Activated naive CD8-positive, alpha-beta T cell treated with anti-CD3 and anti-CD28 coated beads, Interleukin-2, amount 50 U/mL, for 24 hours (primary cell): ENCODE data around the gene ENPP3.

Source experiments
- ATAC-seq: fragments of 150-1000 bp; cut with Tn5 transposase; one replicate; pipeline ENCODE4 v1.10.0; 2021
- DNase-seq: peaks from one replicate; pipeline ENCODE4 v3.0.0; 2021
- H3K27ac Mint-ChIP-seq: one replicate; pipeline ENCODE4 v1.8.0; 2021; ENCODE audit warnings: mild to moderate bottlenecking, mixed read lengths
- H3K27me3 Mint-ChIP-seq: one replicate; pipeline ENCODE4 v1.8.0; 2021; ENCODE audit warnings: mixed read lengths
- H3K36me3 Mint-ChIP-seq: one replicate; pipeline ENCODE4 v1.8.0; 2021; ENCODE audit warnings: low read depth, mixed read lengths
- H3K4me1 Mint-ChIP-seq: one replicate; pipeline ENCODE4 v1.8.0; 2021; ENCODE audit warnings: mixed read lengths
- H3K4me3 Mint-ChIP-seq: one replicate; pipeline ENCODE4 v1.8.0; 2021; ENCODE audit warnings: mild to moderate bottlenecking, moderate library complexity, mixed read lengths
- H3K9me3 Mint-ChIP-seq: one replicate; pipeline ENCODE4 v1.8.0; 2021; ENCODE audit warnings: mixed read lengths

Gene ENPP3

GRCh38 chr6:131765804-131766135 is 128.7 kb downstream of the ENPP3 start:
- no peak for ATAC-seq
- Mint-ChIP-seq H3K27me3 (peaks cover 12% of the 10 kb centered on the region), H3K9me3 (no peaks in the 10 kb centered on the region), H3K4me1 (no peaks in the 10 kb centered on the region), H3K36me3 (no peaks in the 10 kb centered on the region), H3K4me3 (no peak overlapping the region), H3K27ac (no peak overlapping the region)
- DNase-seq = no peak

GRCh38 chr6:131766631-131767030 is 129.5 kb downstream of the ENPP3 start:
- no peaks in the 10 kb centered on the region for H3K36me3 Mint-ChIP-seq
- DNase-seq = no peak
- H3K27me3 Mint-ChIP-seq = peaks cover 14% of the 10 kb centered on the region
- ATAC-seq = no peak
- no peaks in the 10 kb centered on the region for H3K9me3 Mint-ChIP-seq
- H3K27ac Mint-ChIP-seq = no peak overlapping the region
- H3K4me3 Mint-ChIP-seq = no peak overlapping the region
- no peaks in the 10 kb centered on the region for H3K4me1 Mint-ChIP-seq

DNA sequence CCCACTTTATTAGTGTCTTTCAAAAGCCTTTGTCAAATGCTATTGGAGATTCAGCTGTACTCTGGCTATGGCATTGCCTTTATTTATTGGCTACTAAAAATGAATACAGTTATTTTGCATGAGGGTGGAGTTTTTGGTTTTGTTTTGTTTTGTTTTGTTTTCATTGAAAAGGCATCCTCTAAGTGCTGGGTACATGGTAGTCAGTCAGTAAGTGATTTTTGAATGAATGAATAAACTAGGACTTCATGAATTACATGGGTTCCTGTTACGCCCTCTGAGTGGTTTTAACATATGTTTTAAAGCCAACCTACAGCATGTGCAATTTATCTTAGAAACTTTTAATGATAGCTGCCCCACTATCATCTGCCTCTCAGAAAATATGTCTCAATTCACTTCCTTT is 131.9 kb downstream of the ENPP3 start:
- no peak overlapping the region for H3K27ac Mint-ChIP-seq
- H3K9me3 Mint-ChIP-seq = no peaks in the 10 kb centered on the region
- DNase-seq (no peak), ATAC-seq (no peak)
- H3K36me3 Mint-ChIP-seq = no peaks in the 10 kb centered on the region
- H3K4me3 Mint-ChIP-seq = no peak overlapping the region
- no peaks in the 10 kb centered on the region for H3K4me1 Mint-ChIP-seq
- H3K27me3 Mint-ChIP-seq = peaks cover 13% of the 10 kb centered on the region

DNA sequence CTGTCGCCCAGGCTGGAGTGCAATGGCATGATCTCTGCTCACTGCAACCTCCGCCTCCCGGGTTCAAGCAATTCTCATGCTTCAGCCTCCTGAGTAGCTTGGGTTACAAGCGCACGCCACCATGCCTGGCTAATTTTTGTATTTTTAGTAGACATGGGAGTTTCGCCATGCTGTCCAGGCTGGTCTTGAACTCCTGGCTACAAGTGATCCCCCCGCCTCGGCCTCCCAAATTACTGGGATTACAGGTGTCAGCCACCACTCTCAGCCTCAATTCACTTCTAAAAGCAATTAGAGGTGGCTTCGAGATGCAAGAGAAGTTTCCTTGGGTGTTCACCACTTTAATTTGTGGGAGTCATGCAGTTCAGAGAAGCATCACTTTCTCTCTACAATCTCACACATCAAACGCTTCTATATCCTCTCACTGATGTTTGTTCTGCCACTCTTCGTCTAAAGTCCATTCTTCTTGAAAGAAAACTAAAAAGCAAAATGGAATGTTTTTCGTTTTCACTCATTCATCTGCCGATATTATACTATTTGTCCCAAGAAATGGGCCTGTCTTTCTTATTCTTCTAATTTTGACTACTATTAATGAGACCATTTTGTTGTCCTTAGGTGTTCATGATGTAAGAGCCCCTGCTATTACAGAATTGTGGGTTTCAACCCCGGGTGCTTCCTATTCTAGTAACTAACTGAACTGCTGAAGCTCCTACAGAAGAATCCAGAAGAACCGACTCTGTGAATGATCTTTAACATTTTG is 132.5 kb downstream of the ENPP3 start:
- no peaks in the 10 kb centered on the region for H3K9me3 Mint-ChIP-seq
- no peaks in the 10 kb centered on the region for H3K4me1 Mint-ChIP-seq
- no peaks in the 10 kb centered on the region for H3K36me3 Mint-ChIP-seq
- H3K27me3 Mint-ChIP-seq = peaks cover 15% of the 10 kb centered on the region
- H3K4me3 Mint-ChIP-seq = no peak overlapping the region
- ATAC-seq (no peak), DNase-seq (no peak)
- no peak overlapping the region for H3K27ac Mint-ChIP-seq

DNA sequence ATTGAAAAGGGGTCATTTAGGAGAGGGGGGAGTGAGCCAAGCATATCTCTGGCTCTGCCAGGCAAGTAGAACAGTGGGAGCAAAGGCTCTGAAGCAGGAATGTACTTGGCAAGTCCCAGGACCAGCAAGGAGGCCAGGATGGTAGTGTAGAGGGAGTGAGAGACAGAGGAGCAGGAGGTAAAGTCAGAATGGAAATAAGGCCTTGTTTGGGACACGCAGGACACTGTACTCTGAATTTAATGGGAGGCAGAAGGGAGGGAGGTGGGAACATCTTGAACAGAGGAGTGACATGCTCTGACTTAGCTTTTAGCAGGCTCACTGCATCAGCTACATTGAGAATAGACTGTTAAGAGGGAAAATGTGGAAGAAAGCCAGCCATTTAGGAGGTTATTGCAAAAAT is 133.7 kb downstream of the ENPP3 start:
- H3K36me3 Mint-ChIP-seq = no peaks in the 10 kb centered on the region
- no peak for DNase-seq
- no peaks in the 10 kb centered on the region for H3K4me1 Mint-ChIP-seq
- peaks cover 17% of the 10 kb centered on the region for H3K27me3 Mint-ChIP-seq
- H3K4me3 Mint-ChIP-seq = no peak overlapping the region
- no peaks in the 10 kb centered on the region for H3K9me3 Mint-ChIP-seq
- no peak for ATAC-seq
- no peak overlapping the region for H3K27ac Mint-ChIP-seq

GRCh38 chr6:131773284-131773950 is 136.3 kb downstream of the ENPP3 start:
- ATAC-seq (no peak), DNase-seq (no peak)
- H3K27ac Mint-ChIP-seq = no peak overlapping the region
- peaks cover 17% of the 10 kb centered on the region for H3K27me3 Mint-ChIP-seq
- H3K36me3 Mint-ChIP-seq = no peaks in the 10 kb centered on the region
- no peaks in the 10 kb centered on the region for H3K4me1 Mint-ChIP-seq
- no peaks in the 10 kb centered on the region for H3K9me3 Mint-ChIP-seq
- no peak overlapping the region for H3K4me3 Mint-ChIP-seq

GRCh38 chr6:131775886-131776285 is 138.8 kb downstream of the ENPP3 start:
- H3K4me3 Mint-ChIP-seq = no peak overlapping the region

GRCh38 chr6:131776985-131777384 is 139.9 kb downstream of the ENPP3 start:
- no peaks in the 10 kb centered on the region for H3K36me3 Mint-ChIP-seq
- DNase-seq (no peak), ATAC-seq (no peak)
- no peaks in the 10 kb centered on the region for H3K4me1 Mint-ChIP-seq
- no peak overlapping the region for H3K27ac Mint-ChIP-seq
- no peaks in the 10 kb centered on the region for H3K9me3 Mint-ChIP-seq
- H3K4me3 Mint-ChIP-seq = no peak overlapping the region
- peaks cover 12% of the 10 kb centered on the region for H3K27me3 Mint-ChIP-seq

More at GRCh38 chr6:131775886-131776285, 138.8 kb downstream of the ENPP3 start:
- H3K9me3 Mint-ChIP-seq = no peaks in the 10 kb centered on the region
- no peak for ATAC-seq
- no peak for DNase-seq
- H3K27ac Mint-ChIP-seq = no peak overlapping the region
- no peaks in the 10 kb centered on the region for H3K36me3 Mint-ChIP-seq
- no peaks in the 10 kb centered on the region for H3K4me1 Mint-ChIP-seq
- peaks cover 14% of the 10 kb centered on the region for H3K27me3 Mint-ChIP-seq

DNA sequence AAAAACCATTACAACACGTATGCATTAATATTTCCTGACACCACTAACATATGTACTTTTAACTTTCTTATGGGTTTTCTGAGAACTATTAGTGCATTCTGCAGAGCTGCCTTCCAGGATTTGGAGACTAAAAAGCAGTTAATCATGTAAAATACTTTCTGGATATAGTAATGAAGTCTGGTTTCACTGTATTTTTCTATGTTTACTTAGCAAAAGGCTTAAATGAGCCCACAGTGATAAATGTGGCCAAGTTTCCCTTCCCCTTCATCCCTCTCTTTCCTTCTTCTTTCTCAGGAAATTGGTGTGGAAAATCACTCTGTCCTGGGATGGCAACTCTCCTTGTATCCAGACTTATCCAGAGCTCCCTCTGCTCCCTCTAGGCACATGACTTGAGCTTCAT is 141.1 kb downstream of the ENPP3 start:
- DNase-seq = no peak
- no peak for ATAC-seq
- Mint-ChIP-seq H3K9me3 (no peaks in the 10 kb centered on the region), H3K4me3 (no peak overlapping the region), H3K36me3 (no peaks in the 10 kb centered on the region), H3K27ac (no peak overlapping the region), H3K4me1 (no peaks in the 10 kb centered on the region), H3K27me3 (peaks cover 11% of the 10 kb centered on the region)

DNA sequence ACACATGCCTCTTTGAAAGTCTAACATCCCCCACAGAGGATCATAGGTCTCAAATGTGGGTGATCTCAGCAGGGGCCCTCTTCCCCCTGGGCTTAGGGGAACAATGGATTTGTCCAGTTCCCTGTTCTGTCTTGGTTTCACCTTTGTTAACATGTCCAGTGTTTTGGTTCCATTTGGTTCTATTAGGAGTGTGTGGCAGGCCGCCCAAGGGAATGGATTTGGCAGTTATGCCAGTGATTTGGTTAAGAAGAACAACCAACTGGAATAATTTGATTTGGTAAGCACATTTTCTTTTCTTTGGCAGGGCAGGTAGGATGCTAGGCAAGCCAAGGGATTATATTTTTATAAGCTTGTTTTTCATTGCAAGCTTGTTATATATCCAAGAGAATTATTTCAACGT is 142.2 kb downstream of the ENPP3 start:
- H3K27ac Mint-ChIP-seq = no peak overlapping the region
- no peaks in the 10 kb centered on the region for H3K9me3 Mint-ChIP-seq
- no peak overlapping the region for H3K4me3 Mint-ChIP-seq
- DNase-seq (no peak), ATAC-seq (no peak)
- no peaks in the 10 kb centered on the region for H3K4me1 Mint-ChIP-seq
- peaks cover 15% of the 10 kb centered on the region for H3K27me3 Mint-ChIP-seq
- H3K36me3 Mint-ChIP-seq = no peaks in the 10 kb centered on the region

DNA sequence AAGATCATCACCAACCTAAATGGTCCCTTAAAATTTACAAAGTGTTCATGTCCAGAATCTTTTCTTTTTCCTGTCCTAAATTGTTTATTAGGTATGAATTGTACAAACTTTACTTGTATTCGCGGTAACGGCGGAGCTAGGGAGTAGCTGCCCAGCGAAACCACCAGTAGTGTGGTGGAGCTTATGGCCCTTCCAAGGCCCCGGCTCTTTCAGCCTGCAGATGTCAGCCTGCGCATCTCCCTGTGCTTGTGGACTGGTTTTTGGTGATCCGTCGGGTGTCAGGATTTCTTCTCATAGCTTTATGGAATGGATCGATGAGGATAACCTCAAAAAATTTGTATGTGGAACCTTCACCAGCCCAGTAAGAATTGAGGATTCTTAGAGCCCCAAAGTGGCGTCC is 143.5 kb downstream of the ENPP3 start:
- Mint-ChIP-seq H3K4me3 (no peak overlapping the region), H3K9me3 (no peaks in the 10 kb centered on the region), H3K27ac (no peak overlapping the region), H3K4me1 (no peaks in the 10 kb centered on the region), H3K27me3 (peaks cover 18% of the 10 kb centered on the region), H3K36me3 (no peaks in the 10 kb centered on the region)
- ATAC-seq (no peak), DNase-seq (no peak)

DNA sequence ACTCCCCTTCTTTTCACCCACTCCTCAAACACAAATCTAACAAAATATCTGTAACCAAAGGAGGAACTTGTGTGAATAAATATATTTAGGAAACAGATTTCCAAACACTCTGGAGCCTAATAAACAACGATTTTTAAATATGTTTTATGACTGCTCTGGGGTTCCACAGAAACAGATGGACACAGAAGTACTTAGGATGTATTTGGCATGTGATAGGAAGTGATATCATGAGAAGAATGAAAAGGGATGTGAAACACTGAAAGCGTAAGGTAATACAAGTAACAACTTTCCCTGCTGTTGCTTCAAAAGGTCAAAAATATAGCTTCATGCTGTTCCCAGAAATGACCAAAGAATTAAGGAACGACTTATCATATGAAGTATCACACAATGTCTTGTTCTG is 144.6 kb downstream of the ENPP3 start:
- Mint-ChIP-seq H3K27ac (no peak overlapping the region), H3K9me3 (no peaks in the 10 kb centered on the region), H3K4me3 (no peak overlapping the region), H3K36me3 (no peaks in the 10 kb centered on the region), H3K27me3 (peaks cover 20% of the 10 kb centered on the region), H3K4me1 (no peaks in the 10 kb centered on the region)
- DNase-seq (no peak), ATAC-seq (no peak)

- ATAC-seq = peak; percentile 20
- no peak for DNase-seq
- no peaks in the 10 kb centered on the region for H3K9me3 Mint-ChIP-seq
- H3K4me3 Mint-ChIP-seq = no peak overlapping the region
- no peak overlapping the region for H3K27ac Mint-ChIP-seq
- H3K27me3 Mint-ChIP-seq = peaks cover 24% of the 10 kb centered on the region
- no peaks in the 10 kb centered on the region for H3K36me3 Mint-ChIP-seq
- peaks cover 4% of the 10 kb centered on the region for H3K4me1 Mint-ChIP-seq
These were observed 145.7 kb downstream of the ENPP3 start for GRCh38 chr6:131782764-131783163.

DNA sequence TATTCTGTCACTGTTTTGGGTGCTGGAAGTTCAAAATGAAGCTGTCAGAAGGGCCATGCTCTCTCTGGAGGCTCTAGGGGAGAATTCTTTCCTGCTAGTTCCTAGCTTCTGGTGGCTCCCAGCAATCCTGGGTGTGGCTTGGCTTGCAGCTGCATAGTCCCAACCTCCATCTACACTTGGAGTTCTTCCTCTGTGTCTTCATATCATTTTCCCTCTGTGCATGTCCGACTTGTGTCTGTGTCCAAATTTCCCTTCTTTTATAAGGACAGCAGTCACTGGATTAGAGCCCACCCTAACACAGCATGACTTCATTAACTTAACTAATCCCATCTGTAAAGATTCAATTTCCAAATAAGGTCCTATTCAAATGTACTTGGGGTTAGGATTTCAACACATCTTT is 147.5 kb downstream of the ENPP3 start:
- Mint-ChIP-seq H3K36me3 (no peaks in the 10 kb centered on the region), H3K27ac (no peak overlapping the region), H3K9me3 (no peaks in the 10 kb centered on the region), H3K4me3 (no peak overlapping the region), H3K4me1 (peaks cover 17% of the 10 kb centered on the region), H3K27me3 (peaks cover 21% of the 10 kb centered on the region)
- no peak for DNase-seq
- no peak for ATAC-seq

DNA sequence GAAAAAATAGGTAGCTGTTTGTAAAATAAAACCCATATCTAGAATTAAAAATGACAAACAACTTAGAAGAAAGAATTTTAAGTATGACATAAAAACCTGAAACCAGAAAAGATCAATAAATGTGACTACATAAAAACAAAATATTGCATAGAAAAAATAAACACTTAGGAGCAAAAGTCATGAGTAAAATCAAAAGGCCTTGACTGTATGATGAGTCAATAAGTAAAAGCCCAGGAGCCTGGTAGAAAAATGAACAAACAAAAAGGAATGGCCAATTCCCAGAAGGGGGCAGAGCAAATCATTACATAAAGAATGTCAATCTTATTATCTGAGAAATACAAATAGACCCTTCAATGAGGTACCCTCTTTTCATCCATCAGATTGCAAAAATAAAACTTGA is 150.0 kb downstream of the ENPP3 start:
- H3K36me3 Mint-ChIP-seq = no peaks in the 10 kb centered on the region
- DNase-seq = no peak

More for the DNA sequence above, 150.0 kb downstream of the ENPP3 start:
- H3K4me1 Mint-ChIP-seq = peaks cover 29% of the 10 kb centered on the region
- H3K27me3 Mint-ChIP-seq = peaks cover 19% of the 10 kb centered on the region
- H3K4me3 Mint-ChIP-seq = no peak overlapping the region
- H3K27ac Mint-ChIP-seq = no peak overlapping the region
- no peaks in the 10 kb centered on the region for H3K9me3 Mint-ChIP-seq
- ATAC-seq = no peak
